ENCODE results near the gene CDC42BPB. TPM values are rescaled to one million over a fixed set of nuclear protein-coding genes. Genes with fewer than 3 reads are reported as not detected.
"Not testable (repeated sequence)": the region's sequence is repeated elsewhere in the genome, so short reads cannot be mapped to it uniquely, and the experiment has no call there.

The CDC42BPB gene
- total RNA-seq, 4 donors from 2014 or later: 85.3 to 174 (median 101) TPM

GRCh38 chr14:102897299-102898027 is 159.9 kb downstream of the CDC42BPB start:
- 91 to 94% methylated on average over 14 of the region's 14 CpGs for WGBS, 2 donors

GRCh38 chr14:102896735-102897134 is 160.6 kb downstream of the CDC42BPB start:
- intact Hi-C loops (cut with DNase I; ENCODE audit: low total_unique reads); H3K4me3 ChIP-seq (ENCODE audit: low read depth, poor library complexity, severe bottlenecking); DNase-seq (ENCODE audit: low spot score in 2 of 2): not testable (repeated sequence)

More at GRCh38 chr14:102897299-102898027, 159.9 kb downstream of the CDC42BPB start:
- TF ChIP-seq POLR2A (IDR thresholded peaks at IDR 0.05) (no peak), CTCF (IDR thresholded peaks at IDR 0.05) (no peak)
- DNase-seq (ENCODE audit: low spot score in 2 of 2): no peak
- intact Hi-C loops (cut with DNase I; ENCODE audit: low total_unique reads): no loop called here
- H3K4me3 ChIP-seq (ENCODE audit: low read depth, poor library complexity, severe bottlenecking): no peak overlapping the region

GRCh38 chr14:102893452-102893851 is 163.9 kb downstream of the CDC42BPB start:
- 58 to 64% methylated on average over 9 of the region's 9 CpGs for WGBS, 2 donors
- H3K4me3 ChIP-seq (ENCODE audit: low read depth, poor library complexity, severe bottlenecking): no peak overlapping the region
- DNase-seq (ENCODE audit: low spot score in 2 of 2): peak; percentile 59 to 91
- intact Hi-C loops (cut with DNase I; ENCODE audit: low total_unique reads): no loop called here
- no peak for TF ChIP-seq POLR2A (IDR thresholded peaks at IDR 0.05)
- TF ChIP-seq CTCF (IDR thresholded peaks at IDR 0.05): no peak

- no peak for DNase-seq (ENCODE audit: low spot score in 2 of 2)
- intact Hi-C loops (cut with DNase I; ENCODE audit: low total_unique reads): no loop called here
Measured at GRCh38 chr14:102892651-102893050, 164.7 kb downstream of the CDC42BPB start.

GRCh38 chr14:102891556-102891955 is 165.8 kb downstream of the CDC42BPB start:
- no peak overlapping the region for H3K4me3 ChIP-seq (ENCODE audit: low read depth, poor library complexity, severe bottlenecking)
- no peak for DNase-seq (ENCODE audit: low spot score in 2 of 2)
- intact Hi-C loops (cut with DNase I; ENCODE audit: low total_unique reads): no loop called here
- WGBS, 2 donors: 47 to 62% methylated on average over 4 of the region's 4 CpGs
- TF ChIP-seq POLR2A (IDR thresholded peaks at IDR 0.05) (no peak), CTCF (IDR thresholded peaks at IDR 0.05) (no peak)

More at GRCh38 chr14:102892651-102893050, 164.7 kb downstream of the CDC42BPB start:
- TF ChIP-seq POLR2A (IDR thresholded peaks at IDR 0.05) (no peak), CTCF (IDR thresholded peaks at IDR 0.05) (no peak)
- H3K4me3 ChIP-seq (ENCODE audit: low read depth, poor library complexity, severe bottlenecking): no peak overlapping the region
- WGBS, 2 donors: 97 to 99% methylated on average over 8 of the region's 8 CpGs

- no peak overlapping the region for H3K4me3 ChIP-seq (ENCODE audit: low read depth, poor library complexity, severe bottlenecking)
- intact Hi-C loops (cut with DNase I; ENCODE audit: low total_unique reads): no loop called here
- no peak for TF ChIP-seq POLR2A (IDR thresholded peaks at IDR 0.05)
- no peak for TF ChIP-seq CTCF (IDR thresholded peaks at IDR 0.05)
- no peak for DNase-seq (ENCODE audit: low spot score in 2 of 2)
- WGBS, 2 donors: 89 to 90% methylated on average over 14 to 15 of the region's 15 CpGs
Measured at GRCh38 chr14:102891111-102891510, 166.2 kb downstream of the CDC42BPB start.

Data from lower leg skin (tissue), 4 donors.